CD14-positive monocyte (primary cell): Measurements from ENCODE around the gene KANSL3. TPM values are rescaled to one million over a fixed set of nuclear protein-coding genes. Genes with fewer than 3 reads are reported as not detected.

Experiments used
- DNase-seq, 3 donors: peaks; one replicate each; pipeline ENCODE4 v3.0.0-alpha.2; 2011 to 2022
- H2AFZ ChIP-seq: 2 replicates; pipeline ENCODE4 v1.6.0; 2012; ENCODE audit warnings: mild to moderate bottlenecking, low read depth, low read length, inconsistent platforms; ENCODE audit not compliant: insufficient read depth, poor library complexity, severe bottlenecking
- H3K27ac ChIP-seq, 2 donors: 1 replicate in 1 of 2; 2 replicates in 1 of 2; pipeline ENCODE4 v1.5.1; 2012 to 2013; ENCODE audit warnings: low read length in 2 of 2, control low read depth in 1 of 2, inconsistent platforms in 1 of 2, low read depth in 1 of 2, mild to moderate bottlenecking in 1 of 2
- H3K27me3 ChIP-seq, 2 donors: one replicate each; pipeline versions ENCODE4 v1.6.0 to v1.6.1; 2011 to 2013; ENCODE audit warnings: low read length in 2 of 2; ENCODE audit not compliant: control insufficient read depth in 2 of 2, insufficient read depth in 2 of 2
- H3K36me3 ChIP-seq, 2 donors: replicated peaks in 1 of 2; 1 replicate in 1 of 2; 2 replicates in 1 of 2; pipeline versions ENCODE4 v1.5.1 to v1.6.1; 2012 to 2013; ENCODE audit warnings: low read length in 2 of 2, control low read depth in 1 of 2, inconsistent platforms in 1 of 2, mild to moderate bottlenecking in 1 of 2; ENCODE audit not compliant: insufficient read depth in 2 of 2, control insufficient read depth in 1 of 2
- H3K4me1 ChIP-seq, 2 donors: 1 replicate in 1 of 2; 2 replicates in 1 of 2; pipeline versions ENCODE4 v1.5.1 to v1.6.1; 2012 to 2013; ENCODE audit warnings: low read length in 2 of 2, control low read depth in 1 of 2, inconsistent platforms in 1 of 2, mild to moderate bottlenecking in 1 of 2, moderate library complexity in 1 of 2; ENCODE audit not compliant: insufficient read depth in 2 of 2, control insufficient read depth in 1 of 2
- H3K4me2 ChIP-seq: replicated peaks from 2 replicates; pipeline ENCODE3; 2012; ENCODE audit warnings: low read length, moderate library complexity, mild to moderate bottlenecking; ENCODE audit not compliant: poor library complexity, severe bottlenecking; ENCODE audit errors: extremely low read depth
- H3K4me3 ChIP-seq, 3 experiments: fragments of 200-600 bp in 1 of 3; sonication (generic) in 1 of 3; replicated peaks in 1 of 3; 1 replicate in 2 of 3; 2 replicates in 1 of 3; pipeline ENCODE4 v1.5.1; 2011 to 2013; ENCODE audit warnings: low read length in 3 of 3, mild to moderate bottlenecking in 3 of 3, control low read depth in 2 of 3, low read depth in 2 of 3, inconsistent platforms in 1 of 3, moderate library complexity in 1 of 3
- H3K79me2 ChIP-seq: 2 replicates; pipeline ENCODE4 v1.6.0; 2012; ENCODE audit warnings: mild to moderate bottlenecking, control low read depth, inconsistent platforms, low read length, moderate library complexity; ENCODE audit not compliant: insufficient read depth
- H3K9ac ChIP-seq: 2 replicates; pipeline ENCODE4 v1.6.0; 2017; ENCODE audit warnings: low read length, mild to moderate bottlenecking; ENCODE audit not compliant: insufficient read depth, poor library complexity, severe bottlenecking
- H3K9me3 ChIP-seq, 2 donors: replicated peaks in 1 of 2; 1 replicate in 1 of 2; 2 replicates in 1 of 2; pipeline versions ENCODE4 v1.5.1 to v1.6.1; 2012 to 2013; ENCODE audit warnings: low read length in 2 of 2, control low read depth in 1 of 2; ENCODE audit not compliant: control insufficient read depth in 1 of 2, insufficient read depth in 1 of 2
- H4K20me1 ChIP-seq: 2 replicates; pipeline ENCODE4 v1.6.0; 2012; ENCODE audit warnings: mild to moderate bottlenecking, low read length, control low read depth, moderate library complexity; ENCODE audit not compliant: insufficient read depth
- H3K27ac Mint-ChIP-seq, 7 donors: one replicate each; pipeline ENCODE4 v1.8.0; 2020; ENCODE audit warnings: mild to moderate bottlenecking in 7 of 7, mixed read lengths in 7 of 7, moderate library complexity in 6 of 7, inconsistent platforms in 2 of 7
- H3K27me3 Mint-ChIP-seq, 3 donors: one replicate each; pipeline ENCODE4 v1.8.0; 2021 to 2022; ENCODE audit warnings: low read depth in 3 of 3, mild to moderate bottlenecking in 3 of 3, mixed read lengths in 3 of 3, moderate library complexity in 3 of 3, inconsistent platforms in 1 of 3
- H3K36me3 Mint-ChIP-seq, 2 donors: one replicate each; pipeline ENCODE4 v1.8.0; 2020; ENCODE audit warnings: mixed read lengths in 2 of 2, inconsistent platforms in 1 of 2, mild to moderate bottlenecking in 1 of 2
- H3K4me1 Mint-ChIP-seq: one replicate; pipeline ENCODE4 v1.8.0; 2020; ENCODE audit warnings: mild to moderate bottlenecking, mixed read lengths
- H3K4me3 Mint-ChIP-seq, 2 donors: one replicate each; pipeline ENCODE4 v1.8.0; 2020; ENCODE audit warnings: mild to moderate bottlenecking in 2 of 2, mixed read lengths in 2 of 2, moderate library complexity in 1 of 2
- H3K9me3 Mint-ChIP-seq, 7 donors: one replicate each; pipeline ENCODE4 v1.8.0; 2020 to 2022; ENCODE audit warnings: mixed read lengths in 7 of 7, mild to moderate bottlenecking in 6 of 7, moderate library complexity in 6 of 7, inconsistent platforms in 2 of 7
- CTCF ChIP-seq: fragments of 200-600 bp; IDR thresholded peaks from one replicate; pipeline ENCODE4 v1.8.0; 2022; ENCODE audit warnings: antibody characterized with exemption, mild to moderate bottlenecking
- WGBS: methylation state at CpG from one replicate; pipeline ENCODE4 v1.1.5; 2013; ENCODE audit warnings: missing lambda C conversion rate; ENCODE audit not compliant: insufficient coverage; 5-methylcytosine and 5-hydroxymethylcytosine counted together
- intact Hi-C, 2 donors: fragments of 100-400 bp; cut with micrococcal nuclease; formaldehyde crosslinking; loops; one replicate each; pipeline versions ENCODE4 v1.15.0 to v1.15.1; 2023
- polyA plus RNA-seq, 3 donors: library from polyadenylated mRNA; depleted of rRNA in 1 of 3; unstranded in 2 of 3; stranded (reverse) in 1 of 3; fragments of 300-500 nt in 2 of 3; fragments of >200 nt in 1 of 3; fragmentation: Illumina TruSeq in 2 of 3; gene quantifications; 1 replicate in 2 of 3; 2 replicates in 1 of 3; pipeline ENCODE4 v1.2.3, GENCODE V29; 2012 to 2021

Gene KANSL3
- polyA plus RNA-seq, 3 donors, result 2.5 to 25.3 (median 7.2) TPM

- no peak overlapping the region for H3K27ac Mint-ChIP-seq
- H3K4me1 Mint-ChIP-seq, result no peaks in the 10 kb centered on the region
- 81% methylated on average over 15 of the region's 19 CpGs for WGBS
- intact Hi-C loops, result no loop called here
- Histone ChIP-seq H4K20me1 (no peaks in the 10 kb centered on the region), H3K4me2 (no peak overlapping the region), H3K9me3 (no peaks in the 10 kb centered on the region), H3K9ac (no peak overlapping the region), H3K27me3 (no peaks in the 10 kb centered on the region), H2AFZ (no peak overlapping the region), H3K27ac (no peak overlapping the region), H3K79me2 (no peaks in the 10 kb centered on the region), H3K4me3 (no peak overlapping the region), H3K36me3 (no peaks in the 10 kb centered on the region), H3K4me1 (no peaks in the 10 kb centered on the region)
- no peak overlapping the region for H3K4me3 Mint-ChIP-seq
- no peaks in the 10 kb centered on the region for H3K9me3 Mint-ChIP-seq
- no peak for TF ChIP-seq CTCF
- peaks cover 0 to 2% (median 2%) of the 10 kb centered on the region in 3 donors for H3K27me3 Mint-ChIP-seq
- no peaks in the 10 kb centered on the region for H3K36me3 Mint-ChIP-seq
- no peak for DNase-seq
Measured at GRCh38 chr2:96685577-96686459, 47.7 kb upstream of the KANSL3 start.

- Mint-ChIP-seq H3K4me3 (no peak overlapping the region), H3K9me3 (no peaks in the 10 kb centered on the region), H3K4me1 (no peaks in the 10 kb centered on the region), H3K36me3 (no peaks in the 10 kb centered on the region), H3K27ac (no peak overlapping the region), H3K27me3 (peaks cover 0 to 2% (median 2%) of the 10 kb centered on the region in 3 donors)
- Histone ChIP-seq H3K27me3 (no peaks in the 10 kb centered on the region), H3K9me3 (no peaks in the 10 kb centered on the region), H3K36me3 (no peaks in the 10 kb centered on the region), H3K9ac (no peak overlapping the region), H3K4me2 (no peak overlapping the region), H4K20me1 (no peaks in the 10 kb centered on the region), H3K4me3 (no peak overlapping the region), H3K79me2 (no peaks in the 10 kb centered on the region), H2AFZ (no peak overlapping the region), H3K4me1 (no peaks in the 10 kb centered on the region), H3K27ac (no peak overlapping the region)
- intact Hi-C loops, result no loop called here
- DNase-seq, result no peak
- no peak for TF ChIP-seq CTCF
- WGBS, result 86% methylated on average over 10 of the region's 16 CpGs
Measured at GRCh38 chr2:96684883-96685576, 46.9 kb upstream of the KANSL3 start.
